ENCODE results near the gene FGF7.
"Not testable (repeated sequence)": the region's sequence is repeated elsewhere in the genome, so short reads cannot be mapped to it uniquely, and the experiment has no call there.

FGF7 gene

GRCh38 chr15:49492830-49493229 lies 69.8 kb downstream of the FGF7 start:
- no peak for FAIRE-seq
- no peak for DNase-seq (ENCODE audit: low spot score)

- FAIRE-seq (no peak), DNase-seq (ENCODE audit: low spot score) (no peak)
Observed at GRCh38 chr15:49494842-49495241, 71.8 kb downstream of the FGF7 start.

GRCh38 chr15:49495993-49496753 lies 73.1 kb downstream of the FGF7 start:
- no peak for DNase-seq (ENCODE audit: low spot score)
- no peak for FAIRE-seq

- DNase-seq (ENCODE audit: low spot score) (no peak), FAIRE-seq (no peak)
Observed at GRCh38 chr15:49501586-49501985, 78.5 kb downstream of the FGF7 start.

- DNase-seq (ENCODE audit: low spot score) = no peak
- no peak for FAIRE-seq
Observed at GRCh38 chr15:49506341-49506740, 83.3 kb downstream of the FGF7 start.

GRCh38 chr15:49507261-49507660 lies 84.2 kb downstream of the FGF7 start:
- FAIRE-seq (no peak), DNase-seq (ENCODE audit: low spot score) (no peak)

GRCh38 chr15:49512739-49513138 lies 89.7 kb downstream of the FGF7 start:
- not testable (repeated sequence) for FAIRE-seq; DNase-seq (ENCODE audit: low spot score)

- no peak for DNase-seq (ENCODE audit: low spot score)
- no peak for FAIRE-seq
Observed at GRCh38 chr15:49521802-49522201, 98.8 kb downstream of the FGF7 start.

GRCh38 chr15:49528289-49528688 lies 105.2 kb downstream of the FGF7 start:
- FAIRE-seq (no peak), DNase-seq (ENCODE audit: low spot score) (no peak)

GRCh38 chr15:49530092-49530491 lies 107.0 kb downstream of the FGF7 start:
- no peak for FAIRE-seq

More at GRCh38 chr15:49530092-49530491, 107.0 kb downstream of the FGF7 start:
- no peak for DNase-seq (ENCODE audit: low spot score)
